Right atrium auricular region (tissue), 2 donors: Measurements from ENCODE around the gene CRIM1. TPM values are rescaled to one million over a fixed set of nuclear protein-coding genes. Genes with fewer than 3 reads are reported as not detected.

ENCODE experiments used
- DNase-seq: peaks from one replicate; pipeline ENCODE4 v3.0.0-alpha.2; 2019; ENCODE audit warnings: low spot score
- H3K27ac ChIP-seq, 2 donors: fragments of 200-600 bp; sonication (generic); 1 replicate in 1 of 2; 2 replicates in 1 of 2; pipeline ENCODE4 v1.5.1; 2016 to 2019
- H3K27me3 ChIP-seq, 2 donors: fragments of 200-600 bp; sonication (generic); one replicate each; pipeline versions ENCODE4 v1.5.1 to v1.6.0; 2017 to 2019
- H3K36me3 ChIP-seq: fragments of 200-600 bp; sonication (generic); one replicate; pipeline ENCODE4 v1.5.1; 2016
- H3K4me1 ChIP-seq, 2 donors: fragments of 200-600 bp; sonication (generic); one replicate each; pipeline versions ENCODE4 v1.5.1 to v1.6.0; 2017 to 2019
- H3K4me3 ChIP-seq, 2 donors: fragments of 200-600 bp; sonication (generic); 1 replicate in 1 of 2; 2 replicates in 1 of 2; pipeline ENCODE4 v1.5.1; 2017 to 2019; ENCODE audit warnings: mild to moderate bottlenecking in 1 of 2, moderate library complexity in 1 of 2
- H3K9me3 ChIP-seq, 2 donors: fragments of 200-600 bp; sonication (generic); one replicate each; pipeline ENCODE4 v1.5.1; 2019
- CTCF ChIP-seq, 2 donors: fragments of 200-600 bp; sonication (generic); IDR thresholded peaks; one replicate each; pipeline ENCODE4 v1.5.1; 2019; ENCODE audit warnings: antibody characterized with exemption in 2 of 2
- total RNA-seq, 2 donors: library from RNA; depleted of rRNA; stranded (reverse); fragments of >200 nt; gene quantifications; one replicate each; pipeline ENCODE4 v1.1.0, GENCODE V29; 2016

Gene CRIM1
- total RNA-seq, 2 donors from 2014 or later, result 49.1 to 71.3 TPM

- no peak for DNase-seq
- H3K4me3 ChIP-seq, result no peak overlapping the region
- no peaks in the 10 kb centered on the region for H3K27me3 ChIP-seq
- H3K9me3 ChIP-seq, result no peaks in the 10 kb centered on the region
- H3K36me3 ChIP-seq, result peaks cover 27% of the 10 kb centered on the region
- TF ChIP-seq CTCF (IDR thresholded peaks at IDR 0.05), result no peak
- peaks cover 0 to under 1% of the 10 kb centered on the region in 2 donors for H3K4me1 ChIP-seq
- H3K27ac ChIP-seq, result no peak overlapping the region
These were observed 88.8 kb downstream of the CRIM1 start for GRCh38 chr2:36444216-36444936.

- Histone ChIP-seq H3K4me1 (peaks cover 0 to 10% of the 10 kb centered on the region in 2 donors), H3K27me3 (no peaks in the 10 kb centered on the region), H3K27ac (no peak overlapping the region), H3K36me3 (peaks cover 28% of the 10 kb centered on the region), H3K9me3 (no peaks in the 10 kb centered on the region), H3K4me3 (no peak overlapping the region)
- DNase-seq, result no peak
- TF ChIP-seq CTCF (IDR thresholded peaks at IDR 0.05), result no peak
These were observed 89.7 kb downstream of the CRIM1 start for GRCh38 chr2:36445185-36445866.

- Histone ChIP-seq H3K27me3 (no peaks in the 10 kb centered on the region), H3K27ac (no peak overlapping the region), H3K9me3 (no peaks in the 10 kb centered on the region), H3K36me3 (peaks cover 28% of the 10 kb centered on the region), H3K4me3 (no peak overlapping the region), H3K4me1 (peaks cover 0 to 19% of the 10 kb centered on the region in 2 donors)
- no peak for DNase-seq
- TF ChIP-seq CTCF (IDR thresholded peaks at IDR 0.05), result no peak
These were observed 90.7 kb downstream of the CRIM1 start for GRCh38 chr2:36446294-36446693.

- peaks cover 6% of the 10 kb centered on the region for H3K36me3 ChIP-seq
- DNase-seq, result no peak
- H3K4me1 ChIP-seq, result peaks cover 0 to 28% of the 10 kb centered on the region in 2 donors
- no peaks in the 10 kb centered on the region for H3K27me3 ChIP-seq
- no peak overlapping the region for H3K4me3 ChIP-seq
- no peak overlapping the region for H3K27ac ChIP-seq
- no peak for TF ChIP-seq CTCF (IDR thresholded peaks at IDR 0.05)
- H3K9me3 ChIP-seq, result no peaks in the 10 kb centered on the region
These were observed 93.6 kb downstream of the CRIM1 start for GRCh38 chr2:36449213-36449612.

GRCh38 chr2:36449943-36450392 lies 94.4 kb downstream of the CRIM1 start:
- no peak overlapping the region for H3K27ac ChIP-seq
- no peak for DNase-seq
- TF ChIP-seq CTCF (IDR thresholded peaks at IDR 0.05), result no peak
- peaks cover 3% of the 10 kb centered on the region for H3K36me3 ChIP-seq
- H3K9me3 ChIP-seq, result no peaks in the 10 kb centered on the region
- no peaks in the 10 kb centered on the region for H3K27me3 ChIP-seq
- no peak overlapping the region for H3K4me3 ChIP-seq
- H3K4me1 ChIP-seq, result peaks cover 0 to 36% of the 10 kb centered on the region in 2 donors
